ENCODE data around the gene AK4. TPM values are rescaled to one million over a fixed set of nuclear protein-coding genes. Genes with fewer than 3 reads are reported as not detected.

The AK4 gene
- polyA plus RNA-seq, 3 donors: 4.3 to 9.9 (median 6.7) TPM

GRCh38 chr1:65263286-65263685, 115.3 kb downstream of the AK4 start:
- Mint-ChIP-seq H3K36me3 (peaks cover 0 to 5% of the 10 kb centered on the region in 2 donors), H3K4me1 (peaks cover 22% of the 10 kb centered on the region), H3K27me3 (ENCODE audit: low read depth in 3 of 3) (peaks cover 18 to 33% (median 30%) of the 10 kb centered on the region in 3 donors), H3K27ac (no peak overlapping the region), H3K4me3 (no peak overlapping the region), H3K9me3 (peaks cover 0 to 2% (median 0%) of the 10 kb centered on the region in 7 donors)
- Histone ChIP-seq H3K36me3 (replicated peaks in 1 of 2; ENCODE audit: control insufficient read depth in 1 of 2, insufficient read depth in 2 of 2, low read length in 2 of 2) (no peaks in the 10 kb centered on the region), H4K20me1 (ENCODE audit: insufficient read depth, low read length) (no peaks in the 10 kb centered on the region), H3K4me2 (replicated peaks; ENCODE audit: extremely low read depth, low read length, poor library complexity, severe bottlenecking) (no peak overlapping the region), H3K27ac (ENCODE audit: low read depth in 1 of 2, low read length in 2 of 2) (no peak overlapping the region), H3K4me3 (replicated peaks in 1 of 3; ENCODE audit: low read depth in 2 of 3, low read length in 3 of 3) (no peak overlapping the region), H3K4me1 (ENCODE audit: control insufficient read depth in 1 of 2, insufficient read depth in 2 of 2, low read length in 2 of 2) (peaks cover 17 to 22% of the 10 kb centered on the region in 2 donors), H3K9me3 (replicated peaks in 1 of 2; ENCODE audit: control insufficient read depth in 1 of 2, insufficient read depth in 1 of 2, low read length in 2 of 2) (no peaks in the 10 kb centered on the region), H2AFZ (ENCODE audit: insufficient read depth, low read depth, low read length, poor library complexity, severe bottlenecking) (no peak overlapping the region), H3K27me3 (ENCODE audit: control insufficient read depth in 2 of 2, insufficient read depth in 2 of 2, low read length in 2 of 2) (peaks cover 12 to 31% of the 10 kb centered on the region in 2 donors), H3K79me2 (ENCODE audit: insufficient read depth, low read length) (no peaks in the 10 kb centered on the region), H3K9ac (ENCODE audit: insufficient read depth, low read length, poor library complexity, severe bottlenecking) (no peak overlapping the region)
- no peak for DNase-seq
- intact Hi-C loops (cut with micrococcal nuclease): no loop called here
- no peak for TF ChIP-seq CTCF (IDR thresholded peaks at IDR 0.05)
- no CpG with 5 or more reads among the region's 1 CpG for WGBS (ENCODE audit: insufficient coverage)

DNA sequence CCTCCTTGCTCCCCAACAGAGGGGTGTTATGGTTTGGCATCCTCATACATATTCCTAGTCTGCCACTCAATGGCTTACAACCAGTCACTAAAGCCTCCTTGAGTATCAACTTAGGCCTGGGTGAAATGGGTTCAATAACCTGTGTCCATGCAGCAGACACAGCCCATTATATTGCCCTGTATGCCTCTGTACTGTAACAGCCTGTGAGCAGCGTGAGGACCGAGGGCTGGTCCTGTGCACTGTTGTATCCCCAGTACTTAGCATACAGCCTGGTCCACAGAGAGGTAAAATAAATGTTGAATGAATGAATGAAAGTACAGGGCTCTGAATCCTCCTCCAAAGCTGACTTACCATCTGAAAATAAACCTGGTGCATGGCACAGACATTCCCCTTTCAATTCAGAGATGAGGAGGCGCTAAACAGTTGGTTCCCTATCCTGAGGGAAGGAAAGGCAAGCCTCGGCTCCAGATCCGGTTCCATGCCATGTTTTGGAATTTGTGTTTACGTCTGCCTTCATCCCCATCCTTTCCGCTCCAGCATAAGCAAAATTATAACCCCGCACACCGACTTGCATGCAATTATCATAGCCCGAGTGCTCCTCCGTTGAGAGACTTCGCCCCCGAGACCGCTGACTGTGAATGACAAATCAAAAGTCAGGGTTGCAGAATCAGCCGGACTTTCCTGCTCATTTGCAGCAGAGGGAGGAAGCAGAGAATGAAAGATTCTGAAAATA, 116.4 kb downstream of the AK4 start:
- Mint-ChIP-seq H3K27me3 (ENCODE audit: low read depth in 3 of 3) (peaks cover 18 to 37% (median 30%) of the 10 kb centered on the region in 3 donors), H3K27ac (peak overlapping the region in 2 of 7 donors; percentile 20 to 82)

More for the DNA sequence above, 116.4 kb downstream of the AK4 start:
- H3K4me2 ChIP-seq (replicated peaks; ENCODE audit: extremely low read depth, low read length, poor library complexity, severe bottlenecking): peak overlapping the region; percentile 63
- no peaks in the 10 kb centered on the region for H4K20me1 ChIP-seq (ENCODE audit: insufficient read depth, low read length)
- peaks cover 0 to 2% (median 0%) of the 10 kb centered on the region in 7 donors for H3K9me3 Mint-ChIP-seq
- H3K4me1 ChIP-seq (ENCODE audit: control insufficient read depth in 1 of 2, insufficient read depth in 2 of 2, low read length in 2 of 2): peaks cover 17 to 22% of the 10 kb centered on the region in 2 donors
- peak overlapping the region in 2 of 3 experiments; percentile 6 to 61 for H3K4me3 ChIP-seq (replicated peaks in 1 of 3; ENCODE audit: low read depth in 2 of 3, low read length in 3 of 3)
- no peak for TF ChIP-seq CTCF (IDR thresholded peaks at IDR 0.05)
- intact Hi-C loops (cut with micrococcal nuclease): no loop called here
- peak overlapping the region; percentile 69 to 96 for H3K4me3 Mint-ChIP-seq
- 4% methylated on average over 9 of the region's 15 CpGs for WGBS (ENCODE audit: insufficient coverage)
- no peaks in the 10 kb centered on the region for H3K79me2 ChIP-seq (ENCODE audit: insufficient read depth, low read length)
- H3K27ac ChIP-seq (ENCODE audit: low read depth in 1 of 2, low read length in 2 of 2): no peak overlapping the region
- H3K27me3 ChIP-seq (ENCODE audit: control insufficient read depth in 2 of 2, insufficient read depth in 2 of 2, low read length in 2 of 2): peaks cover 12 to 31% of the 10 kb centered on the region in 2 donors
- no peaks in the 10 kb centered on the region for H3K9me3 ChIP-seq (replicated peaks in 1 of 2; ENCODE audit: control insufficient read depth in 1 of 2, insufficient read depth in 1 of 2, low read length in 2 of 2)
- DNase-seq: peak in 2 of 3 donors; percentile 23 to 55
- peaks cover 22% of the 10 kb centered on the region for H3K4me1 Mint-ChIP-seq
- H2AFZ ChIP-seq (ENCODE audit: insufficient read depth, low read depth, low read length, poor library complexity, severe bottlenecking): no peak overlapping the region
- H3K9ac ChIP-seq (ENCODE audit: insufficient read depth, low read length, poor library complexity, severe bottlenecking): no peak overlapping the region
- H3K36me3 ChIP-seq (replicated peaks in 1 of 2; ENCODE audit: control insufficient read depth in 1 of 2, insufficient read depth in 2 of 2, low read length in 2 of 2): no peaks in the 10 kb centered on the region
- peaks cover 0 to 5% of the 10 kb centered on the region in 2 donors for H3K36me3 Mint-ChIP-seq

Measured in CD14-positive monocyte (primary cell).